HepG2 (cell line): ENCODE measurements around the gene DHFR. TPM values are rescaled to one million over a fixed set of nuclear protein-coding genes. Genes with fewer than 3 reads are reported as not detected.

Source experiments
- ATAC-seq: fragments of 200-7000 bp; cut with Tn5 transposase; 3 replicates; pipeline ENCODE4 v1.9.1; 2020; ENCODE audit warnings: mild to moderate bottlenecking, moderate library complexity
- BruUV-seq: library from RNA; stranded (reverse); fragments of 400-500 nt; replicated peaks from 2 replicates; lab custom pipeline; 2021; lab: Mats Ljungman, UMichigan
- CTCF ChIA-PET: fragments of 300-600 bp; formaldehyde crosslinking; extraction: SDS; loops from one replicate; lab custom pipeline; 2021; ENCODE audit warnings: low total read pairs, inconsistent platforms, low intra/inter-chr PET ratio; lab: Yijun Ruan, JAX
- POLR2A ChIA-PET: fragments of 350-600 bp; sonication (Branson Sonifier 250); formaldehyde crosslinking; loops from one replicate; lab custom pipeline; 2020; ENCODE audit warnings: antibody characterized with exemption, inconsistent platforms; lab: Yijun Ruan, JAX
- DNase-seq: peaks from one replicate; pipeline ENCODE4 v3.0.0-alpha.2; 2015; ENCODE audit warnings: low spot score
- FAIRE-seq: peaks from 3 replicates; lab custom pipeline; 2011; peaks lifted over from hg19 to GRCh38; lab: Jason Lieb, UNC
- H2AFZ ChIP-seq: one replicate; pipeline ENCODE4 v1.6.1; 2011; ENCODE audit warnings: low read length, inconsistent platforms
- H3K27ac ChIP-seq: fragments of 300-600 bp; 3 replicates; pipeline ENCODE4 v1.8.0; 2011; ENCODE audit warnings: mixed run types, mild to moderate bottlenecking, mixed read lengths, low read length, inconsistent platforms; ENCODE audit not compliant: insufficient read depth; ENCODE audit errors: extremely low read length
- H3K27me3 ChIP-seq, 2 experiments: fragments of 200-600 bp in 1 of 2; 2 replicates in 1 of 2; 3 replicates in 1 of 2; pipeline versions ENCODE4 v1.6.0 to v1.8.0; 2011; ENCODE audit warnings: low read length in 2 of 2, mild to moderate bottlenecking in 2 of 2, moderate library complexity in 2 of 2, inconsistent platforms in 1 of 2; ENCODE audit not compliant: insufficient read depth in 2 of 2, control insufficient read depth in 1 of 2
- H3K36me3 ChIP-seq, 2 experiments: fragments of 200-600 bp in 1 of 2; replicated peaks in 1 of 2; 2 replicates in 1 of 2; 3 replicates in 1 of 2; pipeline versions ENCODE4 v1.5.1 to v1.8.0; 2011; ENCODE audit warnings: low read length in 2 of 2, inconsistent platforms in 1 of 2; ENCODE audit not compliant: insufficient read depth in 2 of 2, control insufficient read depth in 1 of 2
- H3K4me1 ChIP-seq: 2 replicates; pipeline ENCODE4 v1.5.1; 2012; ENCODE audit warnings: low read length, inconsistent platforms; ENCODE audit not compliant: insufficient read depth
- H3K4me2 ChIP-seq: 2 replicates; pipeline ENCODE4 v1.6.0; 2011; ENCODE audit warnings: low read depth, low read length, inconsistent platforms
- H3K4me3 ChIP-seq, 3 experiments: fragments of 200-600 bp in 1 of 3; sonication (generic), shearing (Covaris generic) in 1 of 3; replicated peaks in 1 of 3; 2 replicates each; pipeline ENCODE4 v1.5.1; 2011 to 2016; ENCODE audit warnings: low read length in 3 of 3, inconsistent platforms in 2 of 3, low read depth in 2 of 3, mild to moderate bottlenecking in 2 of 3, control low read depth in 1 of 3, mixed read lengths in 1 of 3; ENCODE audit not compliant: insufficient read depth in 1 of 3
- H3K79me2 ChIP-seq: one replicate; pipeline ENCODE4 v1.6.1; 2011; ENCODE audit warnings: low read length, inconsistent platforms; ENCODE audit not compliant: insufficient read depth
- H3K9ac ChIP-seq: 2 replicates; pipeline ENCODE4 v1.6.0; 2011; ENCODE audit warnings: mild to moderate bottlenecking, low read depth, low read length, inconsistent platforms; ENCODE audit not compliant: insufficient read depth
- H3K9me3 ChIP-seq: 2 replicates; pipeline ENCODE4 v1.5.1; 2012; ENCODE audit warnings: mild to moderate bottlenecking, low read length
- H4K20me1 ChIP-seq: 2 replicates; pipeline ENCODE4 v1.6.0; 2011; ENCODE audit warnings: inconsistent platforms, mild to moderate bottlenecking, low read length, moderate library complexity; ENCODE audit not compliant: insufficient read depth
- CEBPB ChIP-seq: IDR thresholded peaks from 2 replicates; pipeline ENCODE4 v1.6.1; 2011; ENCODE audit warnings: low read depth, low read length, improper control_type of control experiment, borderline replicate concordance
- E2F1 ChIP-seq: sonication (generic); formaldehyde crosslinking; IDR thresholded peaks from 2 replicates; pipeline ENCODE4 v1.5.0; 2020; ENCODE audit warnings: missing genetic modification reagents
- KDM3A ChIP-seq: IDR thresholded peaks from 2 replicates; pipeline ENCODE4 v1.6.1; 2018; ENCODE audit warnings: low read depth, missing compliant biosample characterization
- MED13 ChIP-seq: sonication (generic); formaldehyde crosslinking; IDR thresholded peaks from 2 replicates; pipeline ENCODE4 v1.5.0; 2020; ENCODE audit warnings: missing genetic modification reagents
- NCOA5 ChIP-seq: sonication (generic); formaldehyde crosslinking; IDR thresholded peaks from 2 replicates; pipeline ENCODE4 v1.4.0; 2020; ENCODE audit warnings: missing genetic modification reagents
- THAP9 ChIP-seq: sonication (generic); formaldehyde crosslinking; IDR thresholded peaks from 2 replicates; pipeline ENCODE4; 2020; ENCODE audit warnings: missing genetic modification reagents, mild to moderate bottlenecking, borderline replicate concordance
- ZNF33A ChIP-seq: sonication (generic); formaldehyde crosslinking; IDR thresholded peaks from 2 replicates; pipeline ENCODE4 v1.5.1; 2020; ENCODE audit warnings: missing genetic modification reagents, mild to moderate bottlenecking, moderate library complexity, borderline replicate concordance
- ZSCAN31 ChIP-seq: sonication (generic); formaldehyde crosslinking; IDR thresholded peaks from 2 replicates; pipeline ENCODE4 v1.5.0; 2020; ENCODE audit warnings: low read depth, mild to moderate bottlenecking, missing genetic modification reagents
- WGBS: methylation state at CpG from one replicate; pipeline ENCODE4 v1.1.6; 2017; ENCODE audit warnings: low lambda C conversion rate; 5-methylcytosine and 5-hydroxymethylcytosine counted together
- in situ Hi-C: cut with HindIII; loops from 2 replicates; pipeline ENCODE4 v1.10.0; 2017; ENCODE audit warnings: low pct_unique_long_range_greater_than_20kb; ENCODE audit not compliant: extremely low pct_ligation_motif_present
- intact Hi-C: fragments of 100-400 bp; cut with micrococcal nuclease; formaldehyde crosslinking; loops from one replicate; pipeline ENCODE4 v1.10.0; 2022; ENCODE audit not compliant: unreplicated experiment
- polyA plus RNA-seq, 8 experiments: library from polyadenylated mRNA; depleted of rRNA in 3 of 8; stranded (reverse) in 7 of 8; unstranded in 1 of 8; fragments of >200 nt; fragmentation: Illumina TruSeq in 4 of 8; extraction: Trizol in 4 of 8; gene quantifications; 2 replicates each; pipeline versions ENCODE4 v1.2.1 to v1.2.3, GENCODE V29; 2011 to 2016; ENCODE audit warnings: low read depth in 4 of 8, missing spikeins in 1 of 8, mixed read lengths in 1 of 8; ENCODE audit not compliant: insufficient read depth in 1 of 8
- total RNA-seq, 5 experiments: library from RNA; depleted of rRNA; stranded (reverse); fragments of >200 nt; fragmentation: Illumina TruSeq; extraction: Trizol; gene quantifications; 2 replicates each; pipeline ENCODE4 v1.2.3, GENCODE V29; 2016; ENCODE audit warnings: low read depth in 1 of 5
- TF ChIP-seq, protein P1 (sequence below): sonication (generic); formaldehyde crosslinking; IDR thresholded peaks from 2 replicates; pipeline ENCODE4 v1.5.0; 2020; ENCODE audit warnings: mild to moderate bottlenecking, missing genetic modification reagents, borderline replicate concordance
- TF ChIP-seq, protein P2 (sequence below): sonication (generic); formaldehyde crosslinking; IDR thresholded peaks from 2 replicates; pipeline ENCODE4 v1.5.0; 2020; ENCODE audit warnings: missing genetic modification reagents, mild to moderate bottlenecking, borderline replicate concordance

Gene DHFR
- total and polyA plus RNA-seq, 2 of the 13 experiments (the other 11 are each of a cell fraction or from before 2014, with no cell fraction given), result 22.8 to 59.0 TPM

DNA sequence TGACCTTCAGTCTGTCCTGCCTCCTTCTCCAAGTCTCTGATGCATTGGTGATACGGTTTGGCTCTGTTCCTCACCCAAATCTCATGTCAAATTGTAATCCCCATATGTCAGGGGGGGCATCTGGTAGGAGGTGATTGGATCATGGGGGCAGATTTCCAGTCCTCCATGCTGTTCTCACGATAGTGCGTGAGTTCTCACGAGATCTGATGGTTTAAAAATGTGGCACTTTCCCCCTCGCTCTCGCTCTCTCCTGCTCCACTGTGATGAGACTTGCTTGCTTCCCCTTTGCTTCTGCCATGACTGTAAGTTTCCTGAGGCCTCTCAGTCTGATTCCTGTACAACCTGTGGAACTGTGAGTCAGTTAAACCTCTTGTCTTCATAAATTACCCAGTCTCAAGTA is 70.0 kb downstream of the DHFR start:
- Histone ChIP-seq H3K4me1 (peaks cover 18% of the 10 kb centered on the region), H3K4me3 (no peak overlapping the region), H4K20me1 (no peaks in the 10 kb centered on the region), H3K9ac (no peak overlapping the region), H2AFZ (no peak overlapping the region), H3K79me2 (no peaks in the 10 kb centered on the region), H3K36me3 (no peaks in the 10 kb centered on the region), H3K9me3 (no peaks in the 10 kb centered on the region), H3K4me2 (no peak overlapping the region), H3K27me3 (no peaks in the 10 kb centered on the region; a peak in 2 of 5 replicates), H3K27ac (no peak overlapping the region)
- intact Hi-C loops, result no loop called here
- FAIRE-seq (no peak), ATAC-seq (no peak), DNase-seq (no peak)
- in situ Hi-C loops, result no loop called here
- no TSS peak for BruUV-seq
- ChIA-PET POLR2A (no interaction called here), CTCF (no interaction called here)
- WGBS, result 50% methylated on average over 6 of the region's 6 CpGs
- TF ChIP-seq THAP9 (no peak), NCOA5 (no peak), E2F1 (CRISPR knock-in tag) (no peak), MED13 (CRISPR knock-in tag) (no peak), KDM3A (CRISPR knock-in tag) (no peak), ZSCAN31 (CRISPR knock-in tag) (no peak), ZNF33A (CRISPR knock-in tag) (no peak), CEBPB (no peak)
- TF ChIP-seq, protein P1, sequence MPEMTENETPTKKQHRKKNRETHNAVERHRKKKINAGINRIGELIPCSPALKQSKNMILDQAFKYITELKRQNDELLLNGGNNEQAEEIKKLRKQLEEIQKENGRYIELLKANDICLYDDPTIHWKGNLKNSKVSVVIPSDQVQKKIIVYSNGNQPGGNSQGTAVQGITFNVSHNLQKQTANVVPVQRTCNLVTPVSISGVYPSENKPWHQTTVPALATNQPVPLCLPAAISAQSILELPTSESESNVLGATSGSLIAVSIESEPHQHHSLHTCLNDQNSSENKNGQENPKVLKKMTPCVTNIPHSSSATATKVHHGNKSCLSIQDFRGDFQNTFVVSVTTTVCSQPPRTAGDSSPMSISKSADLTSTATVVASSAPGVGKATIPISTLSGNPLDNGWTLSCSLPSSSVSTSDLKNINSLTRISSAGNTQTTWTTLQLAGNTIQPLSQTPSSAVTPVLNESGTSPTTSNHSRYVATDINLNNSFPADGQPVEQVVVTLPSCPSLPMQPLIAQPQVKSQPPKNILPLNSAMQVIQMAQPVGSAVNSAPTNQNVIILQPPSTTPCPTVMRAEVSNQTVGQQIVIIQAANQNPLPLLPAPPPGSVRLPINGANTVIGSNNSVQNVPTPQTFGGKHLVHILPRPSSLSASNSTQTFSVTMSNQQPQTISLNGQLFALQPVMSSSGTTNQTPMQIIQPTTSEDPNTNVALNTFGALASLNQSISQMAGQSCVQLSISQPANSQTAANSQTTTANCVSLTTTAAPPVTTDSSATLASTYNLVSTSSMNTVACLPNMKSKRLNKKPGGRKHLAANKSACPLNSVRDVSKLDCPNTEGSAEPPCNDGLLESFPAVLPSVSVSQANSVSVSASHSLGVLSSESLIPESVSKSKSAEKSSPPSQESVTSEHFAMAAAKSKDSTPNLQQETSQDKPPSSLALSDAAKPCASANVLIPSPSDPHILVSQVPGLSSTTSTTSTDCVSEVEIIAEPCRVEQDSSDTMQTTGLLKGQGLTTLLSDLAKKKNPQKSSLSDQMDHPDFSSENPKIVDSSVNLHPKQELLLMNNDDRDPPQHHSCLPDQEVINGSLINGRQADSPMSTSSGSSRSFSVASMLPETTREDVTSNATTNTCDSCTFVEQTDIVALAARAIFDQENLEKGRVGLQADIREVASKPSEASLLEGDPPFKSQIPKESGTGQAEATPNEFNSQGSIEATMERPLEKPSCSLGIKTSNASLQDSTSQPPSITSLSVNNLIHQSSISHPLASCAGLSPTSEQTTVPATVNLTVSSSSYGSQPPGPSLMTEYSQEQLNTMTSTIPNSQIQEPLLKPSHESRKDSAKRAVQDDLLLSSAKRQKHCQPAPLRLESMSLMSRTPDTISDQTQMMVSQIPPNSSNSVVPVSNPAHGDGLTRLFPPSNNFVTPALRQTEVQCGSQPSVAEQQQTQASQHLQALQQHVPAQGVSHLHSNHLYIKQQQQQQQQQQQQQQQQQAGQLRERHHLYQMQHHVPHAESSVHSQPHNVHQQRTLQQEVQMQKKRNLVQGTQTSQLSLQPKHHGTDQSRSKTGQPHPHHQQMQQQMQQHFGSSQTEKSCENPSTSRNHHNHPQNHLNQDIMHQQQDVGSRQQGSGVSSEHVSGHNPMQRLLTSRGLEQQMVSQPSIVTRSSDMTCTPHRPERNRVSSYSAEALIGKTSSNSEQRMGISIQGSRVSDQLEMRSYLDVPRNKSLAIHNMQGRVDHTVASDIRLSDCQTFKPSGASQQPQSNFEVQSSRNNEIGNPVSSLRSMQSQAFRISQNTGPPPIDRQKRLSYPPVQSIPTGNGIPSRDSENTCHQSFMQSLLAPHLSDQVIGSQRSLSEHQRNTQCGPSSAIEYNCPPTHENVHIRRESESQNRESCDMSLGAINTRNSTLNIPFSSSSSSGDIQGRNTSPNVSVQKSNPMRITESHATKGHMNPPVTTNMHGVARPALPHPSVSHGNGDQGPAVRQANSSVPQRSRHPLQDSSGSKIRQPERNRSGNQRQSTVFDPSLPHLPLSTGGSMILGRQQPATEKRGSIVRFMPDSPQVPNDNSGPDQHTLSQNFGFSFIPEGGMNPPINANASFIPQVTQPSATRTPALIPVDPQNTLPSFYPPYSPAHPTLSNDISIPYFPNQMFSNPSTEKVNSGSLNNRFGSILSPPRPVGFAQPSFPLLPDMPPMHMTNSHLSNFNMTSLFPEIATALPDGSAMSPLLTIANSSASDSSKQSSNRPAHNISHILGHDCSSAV (CRISPR knock-in tag), result no peak
- TF ChIP-seq, protein P2, sequence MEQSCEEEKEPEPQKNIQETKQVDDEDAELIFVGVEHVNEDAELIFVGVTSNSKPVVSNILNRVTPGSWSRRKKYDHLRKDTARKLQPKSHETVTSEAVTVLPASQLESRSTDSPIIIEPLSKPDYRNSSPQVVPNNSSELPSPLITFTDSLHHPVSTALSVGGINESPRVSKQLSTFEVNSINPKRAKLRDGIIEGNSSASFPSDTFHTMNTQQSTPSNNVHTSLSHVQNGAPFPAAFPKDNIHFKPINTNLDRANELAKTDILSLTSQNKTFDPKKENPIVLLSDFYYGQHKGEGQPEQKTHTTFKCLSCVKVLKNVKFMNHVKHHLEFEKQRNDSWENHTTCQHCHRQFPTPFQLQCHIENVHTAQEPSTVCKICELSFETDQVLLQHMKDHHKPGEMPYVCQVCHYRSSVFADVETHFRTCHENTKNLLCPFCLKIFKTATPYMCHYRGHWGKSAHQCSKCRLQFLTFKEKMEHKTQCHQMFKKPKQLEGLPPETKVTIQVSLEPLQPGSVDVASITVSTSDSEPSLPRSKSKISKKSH (CRISPR knock-in tag), result no peak
